D341Med (cell line): ENCODE measurements around the gene GC.
A peak's percentile ranks its signal among the peaks of the same experiment; 100 is the strongest.
"Not testable (repeated sequence)": the region's sequence is repeated elsewhere in the genome, so short reads cannot be mapped to it uniquely, and the experiment has no call there.

Source experiments
- DNase-seq: peaks from one replicate; pipeline ENCODE4 v3.0.0; 2012; ENCODE audit warnings: low spot score

GC gene

GRCh38 chr4:71765821-71766383 is 18.0 kb downstream of the GC start:
- DNase-seq: no peak

- DNase-seq: no peak
Observed at GRCh38 chr4:71765350-71765749, 18.5 kb downstream of the GC start.

- DNase-seq: no peak
Observed at GRCh38 chr4:71752383-71753042, 31.4 kb downstream of the GC start.

- DNase-seq: no peak
Observed at GRCh38 chr4:71749008-71749594, 34.8 kb downstream of the GC start.

GRCh38 chr4:71746379-71746778 is 37.5 kb downstream of the GC start:
- no peak for DNase-seq

- DNase-seq: not testable (repeated sequence)
Observed at GRCh38 chr4:71738782-71739181, 45.1 kb downstream of the GC start.

GRCh38 chr4:71732706-71733105 is 51.2 kb downstream of the GC start:
- peak; percentile 42 for DNase-seq

GRCh38 chr4:71732066-71732465 is 51.8 kb downstream of the GC start:
- DNase-seq: no peak

GRCh38 chr4:71729856-71730255 is 54.0 kb downstream of the GC start:
- DNase-seq: peak; percentile 36

GRCh38 chr4:71713611-71714203 is 70.2 kb downstream of the GC start:
- no peak for DNase-seq

GRCh38 chr4:71711985-71712348 is 71.9 kb downstream of the GC start:
- DNase-seq: no peak

GRCh38 chr4:71711044-71711984 is 72.6 kb downstream of the GC start:
- no peak for DNase-seq

- no peak for DNase-seq
Observed at GRCh38 chr4:71709961-71710360, 73.9 kb downstream of the GC start.

- no peak for DNase-seq
Observed at GRCh38 chr4:71698141-71698540, 85.7 kb downstream of the GC start.

- peak; percentile 53 for DNase-seq
Observed at GRCh38 chr4:71697031-71697430, 86.8 kb downstream of the GC start.

GRCh38 chr4:71694961-71695360 is 88.9 kb downstream of the GC start:
- no peak for DNase-seq

GRCh38 chr4:71692963-71693362 is 90.9 kb downstream of the GC start:
- no peak for DNase-seq

GRCh38 chr4:71692198-71692597 is 91.7 kb downstream of the GC start:
- DNase-seq: no peak
